Activated CD4-positive, alpha-beta memory T cell treated with anti-CD3 and anti-CD28 coated beads for 36 hours (primary cell): ENCODE data around the gene IL4I1. TPM values are rescaled to one million over a fixed set of nuclear protein-coding genes. Genes with fewer than 3 reads are reported as not detected.

Source experiments
- CTCF ChIA-PET: fragments of 350-600 bp; sonication (Branson Sonifier 250); formaldehyde crosslinking; loops from one replicate; lab custom pipeline; 2021; ENCODE audit warnings: antibody characterized with exemption, inconsistent platforms; lab: Charles Lee
- POLR2A ChIA-PET: fragments of 350-600 bp; sonication (Branson Sonifier 250); formaldehyde crosslinking; loops from one replicate; lab custom pipeline; 2021; ENCODE audit warnings: antibody characterized with exemption; lab: Charles Lee
- DNase-seq: peaks from one replicate; pipeline ENCODE4 v3.0.0-alpha.2; 2020
- H3K27ac Mint-ChIP-seq: one replicate; pipeline ENCODE4 v1.8.0; 2021; ENCODE audit warnings: mixed read lengths
- H3K27me3 Mint-ChIP-seq: one replicate; pipeline ENCODE4 v1.8.0; 2021; ENCODE audit warnings: mixed read lengths
- H3K36me3 Mint-ChIP-seq: one replicate; pipeline ENCODE4 v1.8.0; 2021; ENCODE audit warnings: mixed read lengths
- H3K4me1 Mint-ChIP-seq: one replicate; pipeline ENCODE4 v1.8.0; 2021; ENCODE audit warnings: low read depth, mixed read lengths
- H3K4me3 Mint-ChIP-seq: one replicate; pipeline ENCODE4 v1.8.0; 2021; ENCODE audit warnings: mild to moderate bottlenecking, mixed read lengths
- H3K9me3 Mint-ChIP-seq: one replicate; pipeline ENCODE4 v1.8.0; 2021; ENCODE audit warnings: mixed read lengths
- intact Hi-C: fragments of 100-400 bp; cut with micrococcal nuclease; formaldehyde crosslinking; loops from one replicate; pipeline ENCODE4 v1.15.1; 2023
- total RNA-seq, 2 experiments: library from RNA; stranded (reverse); gene quantifications; one replicate each; pipeline ENCODE4 v1.2.3, GENCODE V29; 2021

Gene IL4I1
- total RNA-seq, 2 experiments from 2014 or later: 108 to 111 TPM

- H3K27ac Mint-ChIP-seq: peak overlapping the region; percentile 58
- no peaks in the 10 kb centered on the region for H3K27me3 Mint-ChIP-seq
- H3K9me3 Mint-ChIP-seq: no peaks in the 10 kb centered on the region
- no peak for DNase-seq
- no peak overlapping the region for H3K4me3 Mint-ChIP-seq
- intact Hi-C loops: no loop called here
- H3K4me1 Mint-ChIP-seq: peaks cover 62% of the 10 kb centered on the region
- CTCF ChIA-PET: interaction anchor here (1.1 to 2.5 kb wide), 2 partner anchors 10 to 28 kb away, joined by 3 to 7 read pairs; no protein-coding TSS in a partner anchor
- peaks cover 63% of the 10 kb centered on the region for H3K36me3 Mint-ChIP-seq
- POLR2A ChIA-PET: interaction anchor here (0.5 to 7.2 kb wide), 4 partner anchors 10 to 58 kb away, joined by 3 to 77 read pairs (median 3); no protein-coding TSS in a partner anchor
Measured at GRCh38 chr19:49891393-49891792, 5.3 kb downstream of the IL4I1 start.

- no peaks in the 10 kb centered on the region for H3K9me3 Mint-ChIP-seq
- H3K27me3 Mint-ChIP-seq: no peaks in the 10 kb centered on the region
- POLR2A ChIA-PET: interaction anchor here (0.5 to 7.2 kb wide), 8 partner anchors 9 to 190 kb away, joined by 3 to 77 read pairs (median 3); partner anchors contain the start of genes AKT1S1, NUP62 and TBC1D17
- CTCF ChIA-PET: interaction anchor here (0.6 to 2.5 kb wide), 6 partner anchors 9 to 174 kb away, joined by 3 to 11 read pairs (median 4); partner anchors contain the start of genes AKT1S1 and TBC1D17
- H3K36me3 Mint-ChIP-seq: peaks cover 63% of the 10 kb centered on the region
- intact Hi-C loops: loop anchor here (1.0 kb wide), 2 partner anchors 12 to 93 kb away; no protein-coding TSS in a partner anchor
- peaks cover 54% of the 10 kb centered on the region for H3K4me1 Mint-ChIP-seq
- peak; percentile 83 for DNase-seq
- H3K4me3 Mint-ChIP-seq: peak overlapping the region; percentile 69
- H3K27ac Mint-ChIP-seq: peak overlapping the region; percentile 76
Measured at GRCh38 chr19:49890349-49891311, 6.1 kb downstream of the IL4I1 start.

- ChIA-PET POLR2A (interaction anchor here (0.6 to 1.2 kb wide), 6 partner anchors 13 to 40 kb away, joined by 3 to 6 read pairs (median 3); partner anchors contain the start of genes AKT1S1, NUP62 and TBC1D17), CTCF (interaction anchor here (0.8 to 2.5 kb wide), 5 partner anchors 9 to 38 kb away, joined by 4 to 11 read pairs (median 5); partner anchors contain the start of genes AKT1S1 and TBC1D17)
- Mint-ChIP-seq H3K4me3 (peak overlapping the region; percentile 69), H3K9me3 (no peaks in the 10 kb centered on the region), H3K27me3 (no peaks in the 10 kb centered on the region), H3K36me3 (peaks cover 62% of the 10 kb centered on the region), H3K27ac (peak overlapping the region; percentile 76), H3K4me1 (peaks cover 46% of the 10 kb centered on the region)
- intact Hi-C loops: loop anchor here (1.0 kb wide), 2 partner anchors 12 to 93 kb away; no protein-coding TSS in a partner anchor
- peak; percentile 84 for DNase-seq
Measured at GRCh38 chr19:49889687-49890348, 6.9 kb downstream of the IL4I1 start.

- H3K4me1 Mint-ChIP-seq: peaks cover 39% of the 10 kb centered on the region
- H3K36me3 Mint-ChIP-seq: peaks cover 63% of the 10 kb centered on the region
- no peak for DNase-seq
- no peaks in the 10 kb centered on the region for H3K27me3 Mint-ChIP-seq
- intact Hi-C loops: no loop called here
- ChIA-PET CTCF (interaction anchor here (1.5 to 2.5 kb wide), 2 partner anchors 8 to 23 kb away, joined by 7 to 11 read pairs; no protein-coding TSS in a partner anchor), POLR2A (interaction anchor here (0.6 to 1.8 kb wide), 2 partner anchors 12 to 26 kb away, joined by 3 to 7 read pairs; partner anchors contain the start of genes AKT1S1 and TBC1D17)
- H3K27ac Mint-ChIP-seq: no peak overlapping the region
- H3K9me3 Mint-ChIP-seq: no peaks in the 10 kb centered on the region
- H3K4me3 Mint-ChIP-seq: peak overlapping the region; percentile 20
Measured at GRCh38 chr19:49889038-49889686, 7.5 kb downstream of the IL4I1 start.

GRCh38 chr19:49888510-49888824 lies 8.2 kb downstream of the IL4I1 start:
- POLR2A ChIA-PET: interaction anchor here (1.8 kb wide), 1 partner anchor 12 kb away, joined by 7 read pairs; the partner anchor contains the start of genes AKT1S1 and TBC1D17
- no peaks in the 10 kb centered on the region for H3K9me3 Mint-ChIP-seq
- H3K27me3 Mint-ChIP-seq: no peaks in the 10 kb centered on the region
- CTCF ChIA-PET: no interaction called here
- peaks cover 35% of the 10 kb centered on the region for H3K4me1 Mint-ChIP-seq
- H3K36me3 Mint-ChIP-seq: peaks cover 63% of the 10 kb centered on the region
- peak overlapping the region; percentile 20 for H3K4me3 Mint-ChIP-seq
- intact Hi-C loops: no loop called here
- DNase-seq: no peak
- no peak overlapping the region for H3K27ac Mint-ChIP-seq

GRCh38 chr19:49887665-49888509 lies 8.8 kb downstream of the IL4I1 start:
- intact Hi-C loops: no loop called here
- Mint-ChIP-seq H3K27me3 (no peaks in the 10 kb centered on the region), H3K4me1 (peaks cover 29% of the 10 kb centered on the region), H3K36me3 (peaks cover 62% of the 10 kb centered on the region), H3K27ac (peak overlapping the region; percentile 49), H3K4me3 (peak overlapping the region; percentile 12), H3K9me3 (no peaks in the 10 kb centered on the region)
- peak; percentile 39 for DNase-seq
- ChIA-PET CTCF (no interaction called here), POLR2A (interaction anchor here (1.8 kb wide), 1 partner anchor 11 kb away, joined by 7 read pairs; the partner anchor contains the start of genes AKT1S1 and TBC1D17)

- Mint-ChIP-seq H3K27ac (no peak overlapping the region), H3K9me3 (no peaks in the 10 kb centered on the region), H3K4me3 (no peak overlapping the region), H3K4me1 (peaks cover 23% of the 10 kb centered on the region), H3K36me3 (peaks cover 62% of the 10 kb centered on the region), H3K27me3 (no peaks in the 10 kb centered on the region)
- ChIA-PET POLR2A (interaction anchor here (1.4 kb wide), 1 partner anchor 10 kb away, joined by 8 read pairs; the partner anchor contains the start of genes AKT1S1 and TBC1D17), CTCF (no interaction called here)
- DNase-seq: no peak
- intact Hi-C loops: no loop called here
Measured at GRCh38 chr19:49887037-49887664, 9.5 kb downstream of the IL4I1 start.

- intact Hi-C loops: no loop called here
Measured at GRCh38 chr19:49884760-49885159, 11.9 kb downstream of the IL4I1 start.

GRCh38 chr19:49884109-49884508 lies 12.6 kb downstream of the IL4I1 start:
- Mint-ChIP-seq H3K27me3 (no peaks in the 10 kb centered on the region), H3K4me1 (peaks cover 9% of the 10 kb centered on the region), H3K27ac (no peak overlapping the region), H3K36me3 (peaks cover 61% of the 10 kb centered on the region), H3K9me3 (no peaks in the 10 kb centered on the region), H3K4me3 (no peak overlapping the region)
- intact Hi-C loops: no loop called here
- ChIA-PET POLR2A (no interaction called here), CTCF (no interaction called here)
- no peak for DNase-seq

More at GRCh38 chr19:49884760-49885159, 11.9 kb downstream of the IL4I1 start:
- peaks cover 63% of the 10 kb centered on the region for H3K36me3 Mint-ChIP-seq
- CTCF ChIA-PET: no interaction called here
- H3K27me3 Mint-ChIP-seq: no peaks in the 10 kb centered on the region
- H3K4me1 Mint-ChIP-seq: peaks cover 8% of the 10 kb centered on the region
- POLR2A ChIA-PET: no interaction called here
- no peak overlapping the region for H3K27ac Mint-ChIP-seq
- no peaks in the 10 kb centered on the region for H3K9me3 Mint-ChIP-seq
- no peak for DNase-seq
- no peak overlapping the region for H3K4me3 Mint-ChIP-seq

GRCh38 chr19:49883094-49883493 lies 13.6 kb downstream of the IL4I1 start:
- intact Hi-C loops: no loop called here
- no peak for DNase-seq
- Mint-ChIP-seq H3K27ac (no peak overlapping the region), H3K4me1 (peaks cover 15% of the 10 kb centered on the region), H3K36me3 (peaks cover 59% of the 10 kb centered on the region), H3K27me3 (no peaks in the 10 kb centered on the region), H3K4me3 (no peak overlapping the region), H3K9me3 (no peaks in the 10 kb centered on the region)
- CTCF ChIA-PET: interaction anchor here (1.2 kb wide), 1 partner anchor 32 kb away, joined by 3 read pairs; no protein-coding TSS in a partner anchor
- POLR2A ChIA-PET: interaction anchor here (1.1 kb wide), 1 partner anchor 12 kb away, joined by 7 read pairs; no protein-coding TSS in a partner anchor
